GM10266 (cell line): ENCODE results near the gene FGF8.

Experiments
- DNase-seq: peaks from one replicate; pipeline ENCODE4 v3.0.0; 2012; ENCODE audit errors: extremely low spot score
- CTCF ChIP-seq: IDR thresholded peaks from 2 replicates; pipeline ENCODE4 v1.5.1; 2012; ENCODE audit warnings: mild to moderate bottlenecking, low read depth; ENCODE audit not compliant: control insufficient read depth, insufficient read depth; ENCODE audit errors: missing control alignments

Gene FGF8

GRCh38 chr10:101777619-101778145 is 1.8 kb upstream of the FGF8 start:
- DNase-seq, result no peak
- TF ChIP-seq CTCF, result no peak

- no peak for DNase-seq
- TF ChIP-seq CTCF, result no peak
Measured at GRCh38 chr10:101776161-101776817, 375 bp upstream of the FGF8 start.

- no peak for TF ChIP-seq CTCF
- no peak for DNase-seq
Measured at GRCh38 chr10:101774589-101775272, 1.2 kb downstream of the FGF8 start.

GRCh38 chr10:101773923-101774588 is 1.9 kb downstream of the FGF8 start:
- DNase-seq, result no peak
- no peak for TF ChIP-seq CTCF

- TF ChIP-seq CTCF, result no peak
- no peak for DNase-seq
Measured at GRCh38 chr10:101772895-101773761, 2.8 kb downstream of the FGF8 start.

- no peak for TF ChIP-seq CTCF
- DNase-seq, result no peak
Measured at GRCh38 chr10:101772017-101772894, 3.7 kb downstream of the FGF8 start.
